ENCODE results near the gene IFNL3. TPM values are rescaled to one million over a fixed set of nuclear protein-coding genes. Genes with fewer than 3 reads are reported as not detected.
A peak's percentile ranks its signal among the peaks of the same experiment; 100 is the strongest.

Gene IFNL3
- total RNA-seq, 1 experiment from 2014 or later, result not detected

- peak; percentile 19 for DNase-seq (ENCODE audit: low read depth)
Observed at GRCh38 chr19:39193803-39194202, 51.0 kb downstream of the IFNL3 start.

Other genes with a start within 250 kb of the IFNL3 start
- 6.7 and 10.6 TPM in 2 replicates for gene FBXO27, start 212.5 kb downstream of the IFNL3 start, total RNA-seq (2014; rRNA removed; shearing (Covaris generic))
- 0.89 and 1.7 TPM in 2 replicates for gene ACP7, start 160.6 kb downstream of the IFNL3 start, total RNA-seq (2014; rRNA removed; shearing (Covaris generic))
- 6.1 and 10.9 TPM in 2 replicates for gene PAK4, start 119.2 kb downstream of the IFNL3 start, total RNA-seq (2014; rRNA removed; shearing (Covaris generic))
- not detected in 2 replicates for gene NCCRP1, start 48.0 kb downstream of the IFNL3 start, total RNA-seq (2014; rRNA removed; shearing (Covaris generic))
- gene SYCN, start 40.7 kb downstream of the IFNL3 start, total RNA-seq (2014; rRNA removed; shearing (Covaris generic)), result not detected in 2 replicates
- gene IFNL4, start 3.9 kb upstream of the IFNL3 start, total RNA-seq (2014; rRNA removed; shearing (Covaris generic)), result not detected in 2 replicates
- not detected in 2 replicates for gene IFNL2, start 23.4 kb upstream of the IFNL3 start, total RNA-seq (2014; rRNA removed; shearing (Covaris generic))
- gene IFNL1, start 51.4 kb upstream of the IFNL3 start, total RNA-seq (2014; rRNA removed; shearing (Covaris generic)), result 1.3 TPM in 1 of 2 replicates, not detected in the other
- 0.12 TPM in 1 of 2 replicates, not detected in the other for gene LRFN1, start 75.9 kb upstream of the IFNL3 start, total RNA-seq (2014; rRNA removed; shearing (Covaris generic))
- 0.54 and 3.2 TPM in 2 replicates for gene GMFG, start 91.0 kb upstream of the IFNL3 start, total RNA-seq (2014; rRNA removed; shearing (Covaris generic))
- gene SAMD4B, start 97.4 kb upstream of the IFNL3 start, total RNA-seq (2014; rRNA removed; shearing (Covaris generic)), result 45.0 and 96.3 TPM in 2 replicates
- gene PAF1, start 146.1 kb upstream of the IFNL3 start, total RNA-seq (2014; rRNA removed; shearing (Covaris generic)), result 69.0 and 79.3 TPM in 2 replicates
- gene MED29, start 146.4 kb upstream of the IFNL3 start, total RNA-seq (2014; rRNA removed; shearing (Covaris generic)), result 46.7 and 47.3 TPM in 2 replicates
- gene ZFP36, start 161.8 kb upstream of the IFNL3 start, total RNA-seq (2014; rRNA removed; shearing (Covaris generic)), result 6.0 and 10.8 TPM in 2 replicates
- gene PLEKHG2, start 167.7 kb upstream of the IFNL3 start, total RNA-seq (2014; rRNA removed; shearing (Covaris generic)), result 8.6 and 11.7 TPM in 2 replicates
- 26.6 and 28.7 TPM in 2 replicates for gene RPS16, start 190.9 kb upstream of the IFNL3 start, total RNA-seq (2014; rRNA removed; shearing (Covaris generic))
- gene SUPT5H, start 200.6 kb upstream of the IFNL3 start, total RNA-seq (2014; rRNA removed; shearing (Covaris generic)), result 68.4 and 97.7 TPM in 2 replicates
- gene TIMM50, start 235.8 kb upstream of the IFNL3 start, total RNA-seq (2014; rRNA removed; shearing (Covaris generic)), result 88.1 and 93.0 TPM in 2 replicates